Measurements from ENCODE around the gene RASL10B. TPM values are rescaled to one million over a fixed set of nuclear protein-coding genes. Genes with fewer than 3 reads are reported as not detected.

Gene RASL10B
- total RNA-seq, 2 experiments from 2014 or later = 0.22 to 0.47 TPM

DNA sequence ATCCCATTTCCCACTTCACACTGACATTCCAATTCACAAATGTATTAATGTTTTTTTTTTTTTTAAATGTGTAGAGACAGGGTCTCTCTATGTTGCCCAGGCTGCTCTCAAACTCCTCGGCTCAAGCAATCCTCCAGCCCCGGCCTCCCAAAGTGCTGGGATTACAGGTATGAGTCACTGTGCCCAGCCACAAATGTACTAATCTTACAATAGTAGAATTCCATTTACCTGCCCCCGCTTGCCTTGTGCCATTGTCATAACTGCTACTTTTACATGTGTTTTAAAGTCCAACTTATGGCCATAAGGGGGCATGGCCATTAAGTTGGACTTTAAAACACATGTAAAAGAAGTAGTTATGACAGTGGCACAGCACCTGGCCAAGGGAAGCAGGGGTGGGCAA lies 59.4 kb downstream of the RASL10B start:
- intact Hi-C loops (cut with DNase I, micrococcal nuclease) = no loop called here
- H3K36me3 Mint-ChIP-seq (ENCODE audit: low read depth) = no peaks in the 10 kb centered on the region
- no peak overlapping the region for H3K27ac Mint-ChIP-seq
- H3K4me3 ChIP-seq (ENCODE audit: low read length) = no peak overlapping the region
- H3K27me3 Mint-ChIP-seq = peaks cover 25% of the 10 kb centered on the region
- ATAC-seq (ENCODE audit: poor library complexity) (no peak), DNase-seq (no peak)
- H3K9me3 ChIP-seq (ENCODE audit: control insufficient read depth in 1 of 2, insufficient read depth in 1 of 2, low read length in 2 of 2) = no peaks in the 10 kb centered on the region
- POLR2A ChIA-PET = no interaction called here
- H3K27ac ChIP-seq (ENCODE audit: low read depth in 1 of 2, low read length in 2 of 2) = no peak overlapping the region
- TF ChIP-seq, protein P1, sequence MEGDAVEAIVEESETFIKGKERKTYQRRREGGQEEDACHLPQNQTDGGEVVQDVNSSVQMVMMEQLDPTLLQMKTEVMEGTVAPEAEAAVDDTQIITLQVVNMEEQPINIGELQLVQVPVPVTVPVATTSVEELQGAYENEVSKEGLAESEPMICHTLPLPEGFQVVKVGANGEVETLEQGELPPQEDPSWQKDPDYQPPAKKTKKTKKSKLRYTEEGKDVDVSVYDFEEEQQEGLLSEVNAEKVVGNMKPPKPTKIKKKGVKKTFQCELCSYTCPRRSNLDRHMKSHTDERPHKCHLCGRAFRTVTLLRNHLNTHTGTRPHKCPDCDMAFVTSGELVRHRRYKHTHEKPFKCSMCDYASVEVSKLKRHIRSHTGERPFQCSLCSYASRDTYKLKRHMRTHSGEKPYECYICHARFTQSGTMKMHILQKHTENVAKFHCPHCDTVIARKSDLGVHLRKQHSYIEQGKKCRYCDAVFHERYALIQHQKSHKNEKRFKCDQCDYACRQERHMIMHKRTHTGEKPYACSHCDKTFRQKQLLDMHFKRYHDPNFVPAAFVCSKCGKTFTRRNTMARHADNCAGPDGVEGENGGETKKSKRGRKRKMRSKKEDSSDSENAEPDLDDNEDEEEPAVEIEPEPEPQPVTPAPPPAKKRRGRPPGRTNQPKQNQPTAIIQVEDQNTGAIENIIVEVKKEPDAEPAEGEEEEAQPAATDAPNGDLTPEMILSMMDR (IDR thresholded peaks at IDR 0.05) = no peak
- H3K27me3 ChIP-seq (ENCODE audit: control insufficient read depth in 1 of 2, insufficient read depth in 2 of 2, low read length in 2 of 2) = peaks cover 11 to 22% of the 10 kb centered on the region in 2 experiments
- H3K36me3 ChIP-seq (ENCODE audit: insufficient read depth, low read length) = no peaks in the 10 kb centered on the region
- H3K4me3 Mint-ChIP-seq = no peak overlapping the region
- peaks cover 16% of the 10 kb centered on the region for H3K4me1 ChIP-seq (ENCODE audit: insufficient read depth, low read length)
- CTCF ChIA-PET = no interaction called here
- H3K4me1 Mint-ChIP-seq (ENCODE audit: low read depth) = peaks cover 48% of the 10 kb centered on the region
- no peaks in the 10 kb centered on the region for H3K9me3 Mint-ChIP-seq

DNA sequence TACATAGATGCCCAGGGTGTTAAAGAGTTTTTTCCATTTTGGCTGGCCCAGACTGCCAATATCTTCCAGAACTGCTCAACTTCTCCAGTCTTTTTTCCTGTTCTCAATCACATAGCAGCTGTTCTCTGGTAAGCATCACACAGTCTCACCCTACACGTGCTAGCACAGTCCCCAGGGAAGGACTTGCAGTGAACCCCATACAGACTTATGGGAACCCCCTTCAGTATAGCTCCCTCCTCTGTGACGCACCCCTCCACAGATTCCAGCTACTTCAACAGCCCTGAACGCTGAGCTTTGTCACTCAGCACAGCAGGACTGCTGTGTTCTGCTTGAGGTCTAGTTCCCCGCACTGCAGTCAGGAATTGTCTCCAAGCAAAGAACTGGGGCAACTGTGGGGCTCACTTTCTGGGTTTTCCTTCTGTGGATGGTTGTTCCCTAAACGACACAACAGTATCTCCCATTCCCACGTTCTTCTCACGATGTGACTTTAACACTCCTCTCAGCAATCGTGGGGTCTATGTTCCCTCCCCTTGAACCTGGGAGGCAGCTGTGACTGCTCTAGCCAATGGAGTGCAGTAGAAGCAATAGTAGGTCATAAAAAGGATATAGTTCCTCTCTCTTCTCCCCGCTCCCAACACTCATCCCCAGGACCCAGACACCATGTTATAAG lies 60.4 kb downstream of the RASL10B start:
- intact Hi-C loops (cut with DNase I, micrococcal nuclease) = no loop called here
- peaks cover 15 to 22% of the 10 kb centered on the region in 2 experiments for H3K27me3 ChIP-seq (ENCODE audit: control insufficient read depth in 1 of 2, insufficient read depth in 2 of 2, low read length in 2 of 2)

More for the DNA sequence above, 60.4 kb downstream of the RASL10B start:
- no peak for ATAC-seq (ENCODE audit: poor library complexity)
- POLR2A ChIA-PET = interaction anchor here (0.6 to 7.9 kb wide), 2 partner anchors 17 to 49 kb away, joined by 5 to 49 read pairs; partner anchors contain the start of gene TAF15
- H3K36me3 ChIP-seq (ENCODE audit: insufficient read depth, low read length) = no peaks in the 10 kb centered on the region
- no peak for DNase-seq
- H3K9me3 ChIP-seq (ENCODE audit: control insufficient read depth in 1 of 2, insufficient read depth in 1 of 2, low read length in 2 of 2) = no peaks in the 10 kb centered on the region
- Mint-ChIP-seq H3K36me3 (ENCODE audit: low read depth) (no peaks in the 10 kb centered on the region), H3K4me3 (peak overlapping the region; percentile 11), H3K27me3 (peaks cover 30% of the 10 kb centered on the region), H3K4me1 (ENCODE audit: low read depth) (peaks cover 51% of the 10 kb centered on the region), H3K9me3 (no peaks in the 10 kb centered on the region), H3K27ac (peak overlapping the region; percentile 25)
- no peak overlapping the region for H3K27ac ChIP-seq (ENCODE audit: low read depth in 1 of 2, low read length in 2 of 2)
- CTCF ChIA-PET = interaction anchor here (0.8 kb wide), 1 partner anchor 28 kb away, joined by 3 read pairs; no protein-coding TSS in a partner anchor
- TF ChIP-seq, protein P1 (IDR thresholded peaks at IDR 0.05) = no peak
- peaks cover 18% of the 10 kb centered on the region for H3K4me1 ChIP-seq (ENCODE audit: insufficient read depth, low read length)
- H3K4me3 ChIP-seq (ENCODE audit: low read length) = no peak overlapping the region

Other genes starting within 250 kb of the RASL10B start
- 10 to 100 TPM; 23.4 to 24.3 TPM for gene SLFN12L, start 194.0 kb upstream of the RASL10B start, total RNA-seq
- gene SLFN14, start 170.8 kb upstream of the RASL10B start, total RNA-seq = not detected
- 1 to 10 TPM; 3.0 to 3.2 TPM for gene PEX12, start 153.1 kb upstream of the RASL10B start, total RNA-seq
- 10 to 100 TPM; 67.0 to 69.2 TPM for gene AP2B1, start 144.3 kb upstream of the RASL10B start, total RNA-seq
- under 1 TPM; 0.19 to 0.22 TPM for gene GAS2L2, start 21.6 kb downstream of the RASL10B start, total RNA-seq
- gene C17orf50, start 29.2 kb downstream of the RASL10B start, total RNA-seq = not detected
- 1 to 10 TPM; 6.7 to 9.9 TPM for gene MMP28, start 64.0 kb downstream of the RASL10B start, total RNA-seq
- 100 to 1,000 TPM; 114 to 119 TPM for gene TAF15, start 77.8 kb downstream of the RASL10B start, total RNA-seq
- under 1 TPM; 0.47 to 0.61 TPM for gene HEATR9, start 137.3 kb downstream of the RASL10B start, total RNA-seq
- gene CCL5, start 148.7 kb downstream of the RASL10B start, total RNA-seq = 10 to 100 TPM; 35.6 to 40.1 TPM
- not detected for gene RDM1, start 199.1 kb downstream of the RASL10B start, total RNA-seq
- gene LYZL6, start 212.1 kb downstream of the RASL10B start, total RNA-seq = not detected
- not detected for gene CCL16, start 249.9 kb downstream of the RASL10B start, total RNA-seq

Data from CD4-positive, alpha-beta T cell (primary cell).